ENCODE data around the gene ASAH2.

- TF ChIP-seq REST (IDR thresholded peaks at IDR 0.05; ENCODE audit: borderline replicate concordance) (no peak), CTCF (IDR thresholded peaks at IDR 0.05; ENCODE audit: poor library complexity, severe bottlenecking) (no peak), POLR2AphosphoS5 (IDR thresholded peaks at IDR 0.05) (no peak), EZH2 (IDR thresholded peaks at IDR 0.05; ENCODE audit: borderline replicate concordance, insufficient read depth, low read length, poor library complexity, severe bottlenecking) (no peak)
Observed at GRCh38 chr10:50232261-50232639, 19.1 kb downstream of the ASAH2 start.

All from neural cell (in vitro differentiated cells).